ENCODE measurements around the gene PSMB11. TPM values are rescaled to one million over a fixed set of nuclear protein-coding genes. Genes with fewer than 3 reads are reported as not detected.

Gene PSMB11
- total RNA-seq, 1 donor from 2014 or later, result not detected

- H3K4me1 ChIP-seq, result peaks cover 5% of the 10 kb centered on the region
- peaks cover 24% of the 10 kb centered on the region for H3K4me1 Mint-ChIP-seq
- TF ChIP-seq CTCF (IDR thresholded peaks at IDR 0.05) (peak; percentile 87), EZH2 (IDR thresholded peaks at IDR 0.05) (no peak)
- no peaks in the 10 kb centered on the region for H3K9me3 Mint-ChIP-seq
- no peaks in the 10 kb centered on the region for H3K9me3 ChIP-seq (ENCODE audit: low read depth)
- peaks cover 7% of the 10 kb centered on the region for H3K79me2 ChIP-seq (ENCODE audit: low read depth)
- no peak overlapping the region for H3K9ac ChIP-seq
- no peaks in the 10 kb centered on the region for H3K27me3 ChIP-seq
- peak overlapping the region; percentile 46 for H3K27ac Mint-ChIP-seq
- H3K4me2 ChIP-seq, result peak overlapping the region; percentile 94
- peak overlapping the region; percentile 89 for H3K4me3 Mint-ChIP-seq
- H3K27ac ChIP-seq, result no peak overlapping the region
- peaks cover 38% of the 10 kb centered on the region for H3F3A ChIP-seq (ENCODE audit: low read depth)
- peaks cover 3% of the 10 kb centered on the region for H3K36me3 ChIP-seq
- peak; percentile 87 for DNase-seq (ENCODE audit: low spot score)
- H2AFZ ChIP-seq (replicated peaks), result peak overlapping the region; percentile 63
- H3K27me3 Mint-ChIP-seq (ENCODE audit: insufficient read depth, low read depth), result peaks cover 8% of the 10 kb centered on the region
- H3K4me3 ChIP-seq, result peak overlapping the region; percentile 92
- peaks cover 48% of the 10 kb centered on the region for H4K20me1 ChIP-seq (ENCODE audit: low read depth)
- H3K36me3 Mint-ChIP-seq, result peaks cover 18% of the 10 kb centered on the region
Observed at GRCh38 chr14:23056145-23056955, 14.3 kb downstream of the PSMB11 start.

GRCh38 chr14:23056956-23057756, 15.1 kb downstream of the PSMB11 start, which contains the start of gene CDH24:
Gene CDH24, minus strand, starts transcription at chr14:23057520. Its CDS starts 1,787 bp downstream, at chr14:23055733.
- H3K4me1 Mint-ChIP-seq, result peaks cover 24% of the 10 kb centered on the region
- Histone ChIP-seq H3K9me3 (ENCODE audit: low read depth) (no peaks in the 10 kb centered on the region), H3K27me3 (no peaks in the 10 kb centered on the region), H3K4me3 (peak within 1 kb of the TSS; percentile 92), H3K36me3 (peaks cover 5% of the 10 kb centered on the region), H2AFZ (replicated peaks) (peak within 1 kb of the TSS; percentile 63), H3K79me2 (ENCODE audit: low read depth) (peaks cover 10% of the 10 kb centered on the region), H3K4me1 (peaks cover 5% of the 10 kb centered on the region), H3K4me2 (peak within 1 kb of the TSS; percentile 94), H3F3A (ENCODE audit: low read depth) (peaks cover 43% of the 10 kb centered on the region), H3K27ac (peak within 1 kb of the TSS; percentile 81), H4K20me1 (ENCODE audit: low read depth) (peaks cover 52% of the 10 kb centered on the region), H3K9ac (no peak within 1 kb of the TSS)
- TF ChIP-seq CTCF (IDR thresholded peaks at IDR 0.05) (no peak), EZH2phosphoT487 (IDR thresholded peaks at IDR 0.05) (no peak), EZH2 (IDR thresholded peaks at IDR 0.05) (no peak)
- H3K9me3 Mint-ChIP-seq, result no peaks in the 10 kb centered on the region
- peak within 1 kb of the TSS; percentile 92 for H3K4me3 Mint-ChIP-seq
- peak; percentile 94 for DNase-seq (ENCODE audit: low spot score)
- peaks cover 20% of the 10 kb centered on the region for H3K36me3 Mint-ChIP-seq
- H3K27ac Mint-ChIP-seq, result peak within 1 kb of the TSS; percentile 64
- H3K27me3 Mint-ChIP-seq (ENCODE audit: insufficient read depth, low read depth), result peaks cover 8% of the 10 kb centered on the region

- no peaks in the 10 kb centered on the region for H3K9me3 Mint-ChIP-seq
- no peak for TF ChIP-seq EZH2phosphoT487 (IDR thresholded peaks at IDR 0.05)
- peak; percentile 87 for TF ChIP-seq CTCF (IDR thresholded peaks at IDR 0.05)
- H3K9me3 ChIP-seq (ENCODE audit: low read depth), result no peaks in the 10 kb centered on the region
- peaks cover 60% of the 10 kb centered on the region for H4K20me1 ChIP-seq (ENCODE audit: low read depth)
- peaks cover 14% of the 10 kb centered on the region for H3K36me3 ChIP-seq
- peaks cover 22% of the 10 kb centered on the region for H3K4me1 Mint-ChIP-seq
- H3K27ac ChIP-seq, result peak overlapping the region; percentile 81
- H3K27me3 ChIP-seq, result no peaks in the 10 kb centered on the region
- peak; percentile 95 for DNase-seq (ENCODE audit: low spot score)
- H3K79me2 ChIP-seq (ENCODE audit: low read depth), result peaks cover 17% of the 10 kb centered on the region
- peak overlapping the region; percentile 92 for H3K4me3 Mint-ChIP-seq
- H3K4me1 ChIP-seq, result peaks cover 5% of the 10 kb centered on the region
- peak overlapping the region; percentile 92 for H3K4me3 ChIP-seq
- H3K9ac ChIP-seq, result no peak overlapping the region
- peak overlapping the region; percentile 94 for H3K4me2 ChIP-seq
- H3K27ac Mint-ChIP-seq, result no peak overlapping the region
- peaks cover 6% of the 10 kb centered on the region for H3K27me3 Mint-ChIP-seq (ENCODE audit: insufficient read depth, low read depth)
- peaks cover 22% of the 10 kb centered on the region for H3K36me3 Mint-ChIP-seq
- H2AFZ ChIP-seq (replicated peaks), result no peak overlapping the region
- H3F3A ChIP-seq (ENCODE audit: low read depth), result peaks cover 52% of the 10 kb centered on the region
Observed at GRCh38 chr14:23057757-23058653, 16.0 kb downstream of the PSMB11 start.

All from neural progenitor cell (in vitro differentiated cells).